Naive thymus-derived CD4-positive, alpha-beta T cell (primary cell): ENCODE data around the gene CD7. TPM values are rescaled to one million over a fixed set of nuclear protein-coding genes. Genes with fewer than 3 reads are reported as not detected.

ENCODE experiments used
- ATAC-seq: fragments of 150-1000 bp; cut with Tn5 transposase; 2 replicates; pipeline ENCODE4 v1.10.0; 2021; ENCODE audit warnings: mild to moderate bottlenecking, moderate library complexity
- CTCF ChIA-PET: fragments of 350-600 bp; sonication (Branson Sonifier 250); formaldehyde crosslinking; loops from one replicate; lab custom pipeline; 2021; ENCODE audit warnings: antibody characterized with exemption; lab: Charles Lee
- POLR2A ChIA-PET: fragments of 350-600 bp; sonication (Branson Sonifier 250); formaldehyde crosslinking; loops from one replicate; lab custom pipeline; 2021; ENCODE audit warnings: antibody characterized with exemption, inconsistent platforms; lab: Charles Lee
- DNase-seq, 9 donors: peaks; one replicate each; pipeline versions ENCODE4 v3.0.0 to v3.0.0-alpha.2; 2020 to 2022; ENCODE audit warnings: mixed read lengths in 1 of 9
- H3K27ac ChIP-seq: one replicate; pipeline ENCODE4 v1.7.0; 2013; ENCODE audit warnings: mild to moderate bottlenecking, low read depth, low read length, moderate library complexity
- H3K27me3 ChIP-seq, 2 donors: one replicate each; pipeline ENCODE4 v1.7.0; 2013; ENCODE audit warnings: low read length in 2 of 2, mild to moderate bottlenecking in 2 of 2, moderate library complexity in 2 of 2; ENCODE audit not compliant: control insufficient read depth in 2 of 2, insufficient read depth in 2 of 2
- H3K36me3 ChIP-seq, 3 experiments: 1 replicate in 2 of 3; 2 replicates in 1 of 3; pipeline ENCODE4 v1.7.0; 2013; ENCODE audit warnings: low read length in 3 of 3, mild to moderate bottlenecking in 3 of 3, moderate library complexity in 1 of 3; ENCODE audit not compliant: insufficient read depth in 3 of 3, control insufficient read depth in 2 of 3
- H3K4me1 ChIP-seq, 2 donors: one replicate each; pipeline ENCODE4 v1.7.0; 2013; ENCODE audit warnings: low read length in 2 of 2, mild to moderate bottlenecking in 2 of 2, moderate library complexity in 1 of 2; ENCODE audit not compliant: control insufficient read depth in 2 of 2, insufficient read depth in 2 of 2
- H3K4me3 ChIP-seq: 2 replicates; pipeline ENCODE4 v1.7.0; 2013; ENCODE audit warnings: mild to moderate bottlenecking, low read length
- H3K9me3 ChIP-seq, 3 experiments: 1 replicate in 2 of 3; 2 replicates in 1 of 3; pipeline ENCODE4 v1.7.0; 2013; ENCODE audit warnings: low read length in 3 of 3; ENCODE audit not compliant: control insufficient read depth in 2 of 3
- H3K27ac Mint-ChIP-seq, 9 donors: one replicate each; pipeline ENCODE4 v1.8.0; 2020 to 2022; ENCODE audit warnings: mixed read lengths in 9 of 9, mild to moderate bottlenecking in 8 of 9, moderate library complexity in 5 of 9, inconsistent platforms in 2 of 9
- H3K27me3 Mint-ChIP-seq, 5 donors: one replicate each; pipeline ENCODE4 v1.8.0; 2021 to 2022; ENCODE audit warnings: mixed read lengths in 5 of 5, mild to moderate bottlenecking in 1 of 5
- H3K36me3 Mint-ChIP-seq, 5 donors: one replicate each; pipeline ENCODE4 v1.8.0; 2020 to 2022; ENCODE audit warnings: mixed read lengths in 5 of 5, mild to moderate bottlenecking in 3 of 5, inconsistent platforms in 1 of 5
- H3K4me1 Mint-ChIP-seq, 7 donors: one replicate each; pipeline ENCODE4 v1.8.0; 2020 to 2022; ENCODE audit warnings: mixed read lengths in 7 of 7, mild to moderate bottlenecking in 3 of 7, inconsistent platforms in 1 of 7
- H3K4me3 Mint-ChIP-seq, 10 donors: one replicate each; pipeline ENCODE4 v1.8.0; 2020 to 2022; ENCODE audit warnings: mild to moderate bottlenecking in 10 of 10, mixed read lengths in 10 of 10, moderate library complexity in 6 of 10, inconsistent platforms in 2 of 10
- H3K9me3 Mint-ChIP-seq, 11 donors: one replicate each; pipeline ENCODE4 v1.8.0; 2020 to 2022; ENCODE audit warnings: mixed read lengths in 11 of 11, mild to moderate bottlenecking in 4 of 11, inconsistent platforms in 1 of 11, moderate library complexity in 1 of 11
- intact Hi-C, 2 donors: fragments of 100-400 bp; cut with micrococcal nuclease; formaldehyde crosslinking; loops; one replicate each; pipeline ENCODE4 v1.15.1; 2023
- polyA plus RNA-seq, 2 donors: library from polyadenylated mRNA; unstranded; fragments of 300-500 nt; fragmentation: Illumina TruSeq; gene quantifications; one replicate each; pipeline ENCODE4 v1.2.3, GENCODE V29; 2021
- total RNA-seq, 6 experiments: library from RNA in 5 of 6; stranded (reverse) in 5 of 6; gene quantifications; 1 replicate in 5 of 6; 2 replicates in 1 of 6; pipeline ENCODE4 v1.2.3 and lab custom pipeline; 2021 to 2026

The CD7 gene
- total and polyA plus RNA-seq, 7 experiments from 2014 or later: 61.9 to 390 (median 169) TPM

DNA sequence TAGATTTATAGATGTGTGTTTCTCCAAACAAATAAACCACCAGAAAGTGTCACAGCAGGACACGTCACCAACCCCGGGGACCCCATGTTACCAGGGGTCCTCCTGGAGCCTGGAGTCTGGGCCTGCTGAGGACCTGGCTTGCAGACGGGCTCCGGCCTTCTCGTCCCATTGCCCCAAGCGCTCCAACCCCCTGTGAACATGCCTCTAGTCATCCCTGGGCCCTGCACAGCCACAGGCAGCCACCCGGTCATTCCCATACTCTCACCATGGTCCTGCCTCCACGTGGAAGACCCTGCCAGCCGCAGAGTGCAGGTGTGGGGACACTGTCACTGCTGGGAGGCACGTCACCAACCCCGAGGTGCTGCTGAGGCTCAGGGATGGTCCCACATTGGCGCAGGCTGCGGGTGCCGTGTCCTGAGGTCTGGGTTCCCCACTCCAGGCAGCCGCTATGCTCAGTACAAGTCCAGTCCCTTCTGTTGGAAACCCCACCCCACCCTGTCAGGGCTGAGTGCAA lies 11.6 kb upstream of the CD7 start:
- Mint-ChIP-seq H3K4me3 (no peak overlapping the region), H3K27ac (no peak overlapping the region), H3K27me3 (peaks cover 0 to 4% (median 0%) of the 10 kb centered on the region in 5 donors), H3K4me1 (peaks cover 7 to 25% (median 14%) of the 10 kb centered on the region in 7 donors), H3K9me3 (no peaks in the 10 kb centered on the region), H3K36me3 (no peaks in the 10 kb centered on the region)
- Histone ChIP-seq H3K27me3 (no peaks in the 10 kb centered on the region), H3K4me3 (no peak overlapping the region), H3K36me3 (no peaks in the 10 kb centered on the region), H3K27ac (no peak overlapping the region), H3K9me3 (no peaks in the 10 kb centered on the region), H3K4me1 (peaks cover 5 to 10% of the 10 kb centered on the region in 2 donors)
- DNase-seq (no peak), ATAC-seq (no peak)
- intact Hi-C loops: no loop called here
- POLR2A ChIA-PET: no interaction called here
- CTCF ChIA-PET: no interaction called here

DNA sequence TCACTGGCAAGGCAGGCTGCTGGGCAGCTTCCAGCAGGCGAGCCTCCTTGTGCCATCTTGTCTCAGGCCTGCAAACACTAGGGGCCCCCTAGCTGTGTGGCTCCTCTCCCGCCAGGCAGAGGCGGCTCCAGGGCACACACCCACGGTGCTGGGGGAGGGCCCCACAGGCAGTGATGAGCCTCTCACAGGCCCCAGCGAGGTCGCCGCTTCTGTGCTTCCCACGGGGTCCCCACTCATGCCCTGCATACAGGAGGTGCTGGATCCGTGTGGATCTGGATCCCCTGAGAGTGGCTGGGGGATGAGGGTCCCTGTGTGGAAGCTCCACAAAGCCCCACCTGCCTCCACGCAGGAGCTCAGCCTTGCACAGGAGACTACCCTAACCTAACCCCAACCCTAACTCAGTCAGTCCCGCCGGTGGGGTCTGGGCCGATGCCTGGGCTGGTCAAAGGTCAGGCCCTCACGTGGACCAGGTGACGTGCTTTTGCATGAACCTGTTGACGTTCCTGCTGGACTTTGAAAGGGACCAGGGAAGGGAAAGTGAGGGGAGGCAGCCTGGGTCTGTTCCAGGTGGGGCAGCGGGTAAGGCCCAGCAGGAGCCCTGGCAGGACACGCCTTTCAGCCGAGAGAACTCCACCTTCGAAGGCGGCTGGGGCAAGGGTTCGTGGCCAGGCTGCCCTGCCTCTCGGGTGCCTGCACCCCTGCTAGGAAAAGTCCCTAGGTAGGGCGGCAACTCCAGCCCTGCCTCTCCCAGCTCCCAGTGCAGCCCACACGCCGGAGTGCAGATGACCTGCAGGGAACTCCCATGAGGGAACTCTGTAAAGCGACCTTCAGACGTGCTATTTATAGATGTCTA lies 11.0 kb upstream of the CD7 start:
- no peak overlapping the region for H3K4me3 Mint-ChIP-seq

DNA sequence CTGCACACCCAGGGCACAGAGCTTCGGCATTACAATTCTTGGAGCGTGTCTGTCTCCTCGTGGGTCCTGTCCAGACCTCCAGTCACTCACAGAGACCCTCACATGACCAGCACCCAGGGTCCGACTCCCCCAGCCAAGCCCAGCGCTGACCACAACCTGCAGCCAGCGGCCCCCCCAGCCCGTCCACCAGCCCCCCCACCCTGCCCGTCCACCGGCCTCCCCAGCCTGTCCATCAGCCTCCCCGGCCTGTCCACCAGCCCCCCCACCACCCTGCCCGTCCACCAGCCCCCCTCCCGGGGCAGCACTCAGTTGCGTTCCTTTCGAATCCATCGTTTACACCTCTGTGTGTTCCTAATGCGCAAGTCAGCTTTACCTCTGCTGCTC lies 10.3 kb upstream of the CD7 start:
- H3K27ac ChIP-seq: no peak overlapping the region
- peaks cover 0 to 1% (median 0%) of the 10 kb centered on the region in 5 donors for H3K27me3 Mint-ChIP-seq
- peak overlapping the region in 1 of 9 donors; percentile 67 for H3K27ac Mint-ChIP-seq
- intact Hi-C loops: no loop called here
- H3K36me3 ChIP-seq: no peaks in the 10 kb centered on the region
- no peaks in the 10 kb centered on the region for H3K9me3 Mint-ChIP-seq
- H3K4me3 ChIP-seq: no peak overlapping the region
- no peak overlapping the region for H3K4me3 Mint-ChIP-seq
- H3K27me3 ChIP-seq: no peaks in the 10 kb centered on the region
- no peak for ATAC-seq
- no peak for DNase-seq
- peaks cover 3 to 4% of the 10 kb centered on the region in 2 donors for H3K4me1 ChIP-seq
- ChIA-PET CTCF (interaction anchor here (0.8 to 1.4 kb wide), 2 partner anchors 24 to 322 kb away, joined by 4 to 5 read pairs; no protein-coding TSS in a partner anchor), POLR2A (no interaction called here)
- H3K4me1 Mint-ChIP-seq: peaks cover 4 to 18% (median 10%) of the 10 kb centered on the region in 7 donors
- H3K9me3 ChIP-seq: no peaks in the 10 kb centered on the region
- H3K36me3 Mint-ChIP-seq: no peaks in the 10 kb centered on the region

More for the DNA sequence above, 11.0 kb upstream of the CD7 start:
- intact Hi-C loops: no loop called here
- ATAC-seq (no peak), DNase-seq (no peak)
- Histone ChIP-seq H3K4me1 (peaks cover 4 to 9% of the 10 kb centered on the region in 2 donors), H3K27ac (no peak overlapping the region), H3K36me3 (no peaks in the 10 kb centered on the region), H3K4me3 (no peak overlapping the region), H3K9me3 (no peaks in the 10 kb centered on the region), H3K27me3 (no peaks in the 10 kb centered on the region)
- ChIA-PET CTCF (interaction anchor here (0.8 to 1.4 kb wide), 2 partner anchors 25 to 322 kb away, joined by 4 to 5 read pairs; no protein-coding TSS in a partner anchor), POLR2A (no interaction called here)
- Mint-ChIP-seq H3K36me3 (no peaks in the 10 kb centered on the region), H3K27me3 (peaks cover 0 to 4% (median 0%) of the 10 kb centered on the region in 5 donors), H3K4me1 (peaks cover 7 to 22% (median 14%) of the 10 kb centered on the region in 7 donors), H3K27ac (no peak overlapping the region), H3K9me3 (no peaks in the 10 kb centered on the region)

DNA sequence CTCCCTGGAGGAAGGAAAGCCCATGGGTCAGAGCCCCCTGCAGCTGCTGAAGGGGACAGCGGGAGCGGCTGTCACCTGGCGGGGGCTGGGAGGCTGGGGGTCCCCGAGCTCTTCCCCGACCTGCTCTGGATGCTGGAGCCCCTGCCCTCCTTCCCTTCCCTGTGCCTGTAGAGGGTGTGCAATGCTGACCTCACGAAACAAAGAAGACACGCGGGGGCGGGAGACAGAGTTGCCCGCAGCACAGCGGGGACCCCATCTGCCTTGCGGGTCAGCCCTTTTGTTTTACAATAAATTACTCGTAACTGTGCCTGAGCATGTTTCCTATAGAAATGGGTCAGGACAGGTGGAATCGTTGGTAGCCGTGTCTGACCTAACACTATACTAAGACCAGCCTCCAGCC lies 9.9 kb upstream of the CD7 start:
- ChIA-PET POLR2A (interaction anchor here (1.8 kb wide), 1 partner anchor 29 kb away, joined by 4 read pairs; no protein-coding TSS in a partner anchor), CTCF (interaction anchor here (0.8 to 1.4 kb wide), 2 partner anchors 24 to 323 kb away, joined by 4 to 5 read pairs; no protein-coding TSS in a partner anchor)
- Mint-ChIP-seq H3K4me3 (no peak overlapping the region), H3K27me3 (no peaks in the 10 kb centered on the region), H3K36me3 (no peaks in the 10 kb centered on the region), H3K4me1 (peaks cover 0 to 19% (median 7%) of the 10 kb centered on the region in 7 donors), H3K27ac (peak overlapping the region in 1 of 9 donors; percentile 67), H3K9me3 (no peaks in the 10 kb centered on the region)
- intact Hi-C loops: no loop called here
- Histone ChIP-seq H3K9me3 (no peaks in the 10 kb centered on the region), H3K4me3 (no peak overlapping the region), H3K27me3 (no peaks in the 10 kb centered on the region), H3K4me1 (no peaks in the 10 kb centered on the region), H3K27ac (no peak overlapping the region), H3K36me3 (no peaks in the 10 kb centered on the region)
- ATAC-seq: no peak
- no peak for DNase-seq

DNA sequence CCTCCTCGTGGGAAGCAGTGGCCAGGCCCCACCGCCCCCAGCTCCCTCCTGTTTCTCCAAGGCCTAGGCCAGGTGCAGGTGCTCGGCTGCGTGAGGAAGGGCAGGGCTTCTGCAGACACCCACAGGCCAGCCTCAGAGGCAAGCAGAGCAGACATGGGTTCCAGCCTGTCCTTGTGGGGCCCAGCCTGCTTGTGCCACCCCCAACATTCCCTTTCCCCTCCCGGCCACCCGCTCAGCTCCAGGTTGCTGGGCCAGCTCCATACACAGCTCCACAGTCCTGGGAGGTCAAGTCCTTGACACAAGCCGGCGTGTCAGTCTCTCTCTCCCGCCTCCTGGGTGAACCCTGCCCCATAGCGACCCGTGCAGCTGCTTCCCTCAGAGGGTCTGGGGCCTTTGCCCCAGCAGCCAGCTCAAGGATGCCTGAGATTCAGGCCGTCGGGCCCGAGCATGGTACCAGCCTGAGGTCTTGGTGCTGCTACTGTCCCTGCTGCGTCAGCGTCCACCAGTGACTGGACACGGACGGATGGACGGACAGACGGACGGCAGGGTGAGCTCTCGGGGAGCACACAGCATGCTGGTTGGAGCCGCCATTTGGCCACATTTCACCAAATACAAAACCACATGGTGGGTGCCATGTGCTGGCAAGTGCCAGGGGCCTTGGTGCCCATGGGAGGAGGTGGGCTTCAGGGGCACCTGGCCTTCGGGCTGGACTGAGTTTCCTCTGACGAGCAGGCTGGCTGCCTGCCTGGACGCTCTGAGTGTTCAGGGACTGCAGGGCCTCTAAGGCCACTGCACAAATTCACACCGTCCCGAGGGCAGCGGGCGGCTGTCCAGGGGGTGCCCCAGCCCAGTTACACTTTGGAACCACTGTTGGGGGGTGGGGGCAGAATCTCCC lies 8.1 kb upstream of the CD7 start:
- ChIA-PET CTCF (interaction anchor here (1.0 to 1.3 kb wide), 4 partner anchors 24 to 90 kb away, joined by 3 to 5 read pairs (median 4); no protein-coding TSS in a partner anchor), POLR2A (interaction anchor here (0.5 to 1.8 kb wide), 4 partner anchors 8 to 87 kb away, joined by 3 to 5 read pairs (median 4); partner anchors contain the start of genes CD7 and SECTM1)

More for the DNA sequence above, 8.1 kb upstream of the CD7 start:
- no peaks in the 10 kb centered on the region for H3K27me3 ChIP-seq
- Mint-ChIP-seq H3K27me3 (no peaks in the 10 kb centered on the region), H3K36me3 (no peaks in the 10 kb centered on the region), H3K9me3 (no peaks in the 10 kb centered on the region), H3K4me1 (peaks cover 0 to 29% (median 15%) of the 10 kb centered on the region in 7 donors), H3K27ac (peak overlapping the region in 4 of 9 donors; percentile 22 to 78 (median 54)), H3K4me3 (peak overlapping the region in 1 of 10 donors; percentile 7)
- intact Hi-C loops: no loop called here
- no peaks in the 10 kb centered on the region for H3K36me3 ChIP-seq
- peaks cover 7 to 12% of the 10 kb centered on the region in 2 donors for H3K4me1 ChIP-seq
- no peak for DNase-seq
- no peak overlapping the region for H3K4me3 ChIP-seq
- ATAC-seq: no peak
- no peak overlapping the region for H3K27ac ChIP-seq
- H3K9me3 ChIP-seq: no peaks in the 10 kb centered on the region
